Adrenal gland (tissue), 12 donors: ENCODE measurements around the gene PNPLA7. TPM values are rescaled to one million over a fixed set of nuclear protein-coding genes. Genes with fewer than 3 reads are reported as not detected.
"Not testable (repeated sequence)": the region's sequence is repeated elsewhere in the genome, so short reads cannot be mapped to it uniquely, and the experiment has no call there.

Experiments used
- DNase-seq, 7 donors: peaks; one replicate each; pipeline ENCODE4 v3.0.0-alpha.2; 2019 to 2020
- H3K27ac ChIP-seq, 5 donors: fragments of 200-600 bp; sonication (generic) in 4 of 5; 1 replicate in 3 of 5; 2 replicates in 2 of 5; pipeline versions ENCODE4 v1.5.1 to v1.8.0; 2016 to 2020; ENCODE audit warnings: mild to moderate bottlenecking in 1 of 5
- H3K27me3 ChIP-seq: fragments of 200-600 bp; 2 replicates; pipeline ENCODE4 v1.8.0; 2021
- H3K36me3 ChIP-seq, 2 donors: fragments of 200-600 bp; replicated peaks in 1 of 2; 1 replicate in 1 of 2; 2 replicates in 1 of 2; pipeline versions ENCODE4 v1.5.1 to v1.8.0; 2018 to 2022
- H3K4me1 ChIP-seq, 2 donors: fragments of 200-600 bp; replicated peaks in 1 of 2; 1 replicate in 1 of 2; 2 replicates in 1 of 2; pipeline versions ENCODE4 v1.5.1 to v1.8.0; 2018 to 2021
- H3K4me3 ChIP-seq, 4 donors: fragments of 200-600 bp; sonication (generic) in 3 of 4; one replicate each; pipeline ENCODE4 v1.5.1; 2016 to 2018
- H3K9me3 ChIP-seq, 3 donors: fragments of 200-600 bp; sonication (generic) in 1 of 3; replicated peaks in 1 of 3; 1 replicate in 2 of 3; 2 replicates in 1 of 3; pipeline versions ENCODE4 v1.5.1 to v1.8.0; 2016 to 2021
- CTCF ChIP-seq, 6 experiments: fragments of 450-650 bp in 4 of 6; fragments of 200-600 bp in 2 of 6; sonication (generic) in 1 of 6; IDR thresholded peaks; 1 replicate in 5 of 6; 2 replicates in 1 of 6; pipeline versions ENCODE4 v1.5.1 to v1.8.0; 2016 to 2021; ENCODE audit warnings: antibody characterized with exemption in 6 of 6, mild to moderate bottlenecking in 2 of 6, moderate library complexity in 1 of 6
- POLR2A ChIP-seq, 2 donors: fragments of 450-650 bp; IDR thresholded peaks; one replicate each; pipeline ENCODE4 v1.6.1; 2017; ENCODE audit warnings: antibody characterized with exemption in 2 of 2, mild to moderate bottlenecking in 2 of 2, moderate library complexity in 1 of 2
- WGBS, 4 donors: extraction: QIAGEN DNeasy Blood & Tissue Kit in 2 of 4; methylation state at CpG; one replicate each; pipeline versions ENCODE4 v1.1.5 to v1.1.7; 2013 to 2017; 5-methylcytosine and 5-hydroxymethylcytosine counted together
- intact Hi-C, 2 donors: fragments of 100-400 bp; cut with DNase I; formaldehyde crosslinking; loops; one replicate each; pipeline versions ENCODE4 v1.14.1 to v1.15.0; 2022 to 2023
- polyA plus RNA-seq, 3 donors: library from polyadenylated mRNA; stranded (reverse); fragments of 200-250 nt in 2 of 3; fragments of 350-450 nt in 1 of 3; fragmentation: Illumina TruSeq in 1 of 3; extraction: RNeasy Lipid Tissue Mini Kit (QIAGEN cat#74804) in 1 of 3; gene quantifications; one replicate each; pipeline ENCODE4 v1.2.3, GENCODE V29; 2013 to 2014
- total RNA-seq, 9 donors: library from RNA; depleted of rRNA in 4 of 9; stranded (reverse); fragments of >200 nt in 4 of 9; fragments of 120-200 nt in 1 of 9; fragmentation: NEBNext Ultra II Directional in 1 of 9; extraction: Animal tissue kit (Norgen Biotek cat#: 25700) in 1 of 9; gene quantifications; one replicate each; pipeline versions ENCODE4 v1.1.0 to v1.2.4, GENCODE V29; 2013 to 2023
- donor health status: healthy with polysubstance abuse.
- donor health status: Bipolar disorder and iron deficiency.
- donor health status: DM: yes; HTN: yes; CAD: no.
- donor health status: DM: no; HTN: no; CAD: no.
- donor health status: DM: no; HTN: no; CAD: no.
- donor health status: DM: yes; HTN: yes; CAD: no.

The PNPLA7 gene
- total and polyA plus RNA-seq, 12 donors, result 0.44 to 64.1 (median 10.8) TPM

GRCh38 chr9:137575364-137575715 is 25.1 kb upstream of the PNPLA7 start:
- 72 to 83% (median 75%) methylated on average over 9 of the region's 9 CpGs for WGBS, 4 donors
- Histone ChIP-seq H3K9me3 (no peaks in the 10 kb centered on the region), H3K27me3 (no peaks in the 10 kb centered on the region), H3K27ac (no peak overlapping the region), H3K4me1 (peaks cover 27 to 28% of the 10 kb centered on the region in 2 donors), H3K4me3 (no peak overlapping the region), H3K36me3 (peaks cover 0 to 46% of the 10 kb centered on the region in 2 donors)
- DNase-seq, result no peak
- intact Hi-C loops, result no loop called here
- TF ChIP-seq POLR2A (IDR thresholded peaks at IDR 0.05) (no peak), CTCF (IDR thresholded peaks at IDR 0.05) (no peak)

DNA sequence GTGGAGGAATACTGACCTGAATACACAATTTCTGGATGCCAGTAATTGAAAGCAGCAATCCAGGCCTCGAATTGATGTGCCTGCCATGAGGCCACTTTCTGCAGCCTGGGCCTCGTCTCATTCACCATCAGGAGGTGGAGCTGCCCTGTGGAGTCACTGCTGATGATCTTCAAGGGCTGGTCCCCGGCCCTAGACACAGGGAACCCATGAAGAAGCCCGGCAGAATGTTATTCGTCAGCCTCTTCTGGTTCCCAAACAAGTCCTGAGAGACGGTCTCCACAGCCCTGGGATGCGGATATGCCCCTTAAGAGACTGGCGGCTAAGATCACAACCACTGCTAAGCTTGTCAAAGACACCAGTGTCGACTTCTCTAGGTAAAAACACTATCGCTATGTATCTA is 24.0 kb upstream of the PNPLA7 start:
- peaks cover 23 to 24% of the 10 kb centered on the region in 2 donors for H3K4me1 ChIP-seq
- no peaks in the 10 kb centered on the region for H3K27me3 ChIP-seq
- DNase-seq, result no peak
- intact Hi-C loops, result no loop called here
- TF ChIP-seq CTCF (IDR thresholded peaks at IDR 0.05) (no peak), POLR2A (IDR thresholded peaks at IDR 0.05) (no peak)
- no peak overlapping the region for H3K27ac ChIP-seq
- H3K36me3 ChIP-seq, result peaks cover 0 to 46% of the 10 kb centered on the region in 2 donors
- WGBS, 4 donors, result 89 to 92% (median 92%) methylated on average over 6 to 10 of the region's 10 CpGs
- H3K9me3 ChIP-seq, result no peaks in the 10 kb centered on the region
- no peak overlapping the region for H3K4me3 ChIP-seq

GRCh38 chr9:137570566-137570965 is 20.4 kb upstream of the PNPLA7 start:
- WGBS, 4 donors, result 95 to 98% (median 97%) methylated on average over 3 of the region's 3 CpGs
- H3K36me3 ChIP-seq, result peaks cover 0 to 40% of the 10 kb centered on the region in 2 donors

DNA sequence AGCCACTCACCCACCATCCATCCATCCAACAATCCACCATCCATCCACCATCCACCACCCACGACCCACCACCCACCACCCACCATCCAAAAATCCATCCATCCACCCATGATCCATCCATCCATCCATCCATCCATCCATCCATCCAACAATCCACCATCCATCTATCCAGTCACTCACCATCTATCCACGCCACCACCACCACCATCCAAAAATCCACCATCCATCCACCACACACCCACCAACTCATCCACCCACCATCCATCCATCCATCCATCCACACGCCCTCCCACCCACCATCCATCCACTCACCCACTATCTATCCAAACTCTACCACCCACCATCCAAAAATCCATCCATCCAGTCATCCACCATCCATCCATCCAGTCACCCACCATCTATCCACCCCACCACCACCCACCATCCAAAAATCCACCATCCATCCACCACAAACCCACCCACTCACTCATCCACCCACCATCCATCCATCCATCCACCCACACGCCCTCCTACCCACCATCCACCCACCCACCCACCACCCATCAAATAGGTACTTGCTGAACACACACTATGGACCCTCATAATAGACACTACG is 19.5 kb upstream of the PNPLA7 start:
- Histone ChIP-seq H3K36me3 (peaks cover 0 to 34% of the 10 kb centered on the region in 2 donors), H3K4me1 (no peaks in the 10 kb centered on the region), H3K27ac (no peak overlapping the region), H3K27me3 (no peaks in the 10 kb centered on the region), H3K4me3 (no peak overlapping the region), H3K9me3 (no peaks in the 10 kb centered on the region)
- intact Hi-C loops, result no loop called here
- 95 to 98% (median 97%) methylated on average over 5 of the region's 5 CpGs for WGBS, 4 donors
- TF ChIP-seq CTCF (IDR thresholded peaks at IDR 0.05), result no peak
- TF ChIP-seq POLR2A (IDR thresholded peaks at IDR 0.05), result no peak
- DNase-seq, result no peak

More at GRCh38 chr9:137570566-137570965, 20.4 kb upstream of the PNPLA7 start:
- no peak for TF ChIP-seq CTCF (IDR thresholded peaks at IDR 0.05)
- TF ChIP-seq POLR2A (IDR thresholded peaks at IDR 0.05), result no peak
- no peaks in the 10 kb centered on the region for H3K4me1 ChIP-seq
- no peak overlapping the region for H3K4me3 ChIP-seq
- H3K27ac ChIP-seq, result no peak overlapping the region
- no peaks in the 10 kb centered on the region for H3K27me3 ChIP-seq
- H3K9me3 ChIP-seq, result no peaks in the 10 kb centered on the region
- intact Hi-C loops, result no loop called here
- DNase-seq, result no peak

DNA sequence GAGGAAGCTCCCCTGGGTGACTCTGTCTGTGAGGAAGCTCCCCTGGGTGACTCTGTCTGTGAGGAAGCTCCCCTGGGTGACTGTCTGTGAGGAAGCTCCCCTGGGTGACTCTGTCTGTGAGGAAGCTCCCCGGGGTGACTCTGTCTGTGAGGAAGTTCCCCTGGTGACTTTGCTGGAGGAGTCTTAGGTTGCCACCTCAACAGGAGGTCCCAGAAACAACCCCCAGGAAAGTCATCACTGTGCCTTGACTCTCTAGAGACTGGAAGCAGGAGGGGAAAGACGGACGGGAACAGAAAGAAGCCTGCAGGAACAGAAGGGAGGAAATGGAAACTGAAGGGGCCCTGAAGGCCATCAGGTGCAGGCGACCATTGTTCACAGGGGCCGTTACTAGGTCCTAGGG is 18.2 kb upstream of the PNPLA7 start:
- H3K36me3 ChIP-seq, result peaks cover 0 to 34% of the 10 kb centered on the region in 2 donors
- H3K27ac ChIP-seq, intact Hi-C loops, H3K4me3 ChIP-seq, H3K9me3 ChIP-seq, H3K4me1 ChIP-seq, H3K27me3 ChIP-seq, DNase-seq: not testable (repeated sequence)
- 85 to 89% (median 88%) methylated on average over 4 to 5 of the region's 5 CpGs for WGBS, 4 donors
